A673 (cell line): ENCODE measurements around the gene TNFRSF14. TPM values are rescaled to one million over a fixed set of nuclear protein-coding genes. Genes with fewer than 3 reads are reported as not detected.

ENCODE experiments used
- BruUV-seq: library from RNA; stranded (reverse); fragments of 400-500 nt; replicated peaks from 2 replicates; lab custom pipeline; 2021; lab: Mats Ljungman, UMichigan
- CTCF ChIA-PET: fragments of 300-600 bp; sonication (Branson Sonifier 250); formaldehyde crosslinking; loops from one replicate; lab custom pipeline; 2022; ENCODE audit warnings: antibody characterized with exemption; lab: Charles Lee
- POLR2A ChIA-PET: fragments of 300-600 bp; sonication (Branson Sonifier 250); formaldehyde crosslinking; loops from one replicate; lab custom pipeline; 2022; ENCODE audit warnings: antibody characterized with exemption; ENCODE audit not compliant: low non-redundant PET; lab: Charles Lee
- DNase-seq: peaks from one replicate; pipeline ENCODE4 v3.0.0-alpha.2; 2015; ENCODE audit warnings: low spot score
- H3K27ac ChIP-seq: fragments of 200-600 bp; sonication (generic); 2 replicates; pipeline ENCODE4 v1.5.1; 2016; ENCODE audit warnings: mixed run types, low read depth, mild to moderate bottlenecking, mixed read lengths, antibody characterized with exemption, low read length; ENCODE audit not compliant: poor library complexity, severe bottlenecking
- H3K27me3 ChIP-seq: fragments of 200-600 bp; sonication (generic); replicated peaks from 2 replicates; pipeline ENCODE4 v1.6.1; 2017; ENCODE audit warnings: mixed run types, low read depth, mild to moderate bottlenecking, mixed read lengths, antibody characterized with exemption, low read length; ENCODE audit not compliant: insufficient read depth, poor library complexity
- H3K36me3 ChIP-seq: fragments of 200-600 bp; sonication (generic); 2 replicates; pipeline ENCODE4 v1.6.1; 2016; ENCODE audit warnings: mixed run types, mild to moderate bottlenecking, mixed read lengths, antibody characterized with exemption, low read length; ENCODE audit not compliant: insufficient read depth, poor library complexity, severe bottlenecking
- H3K4me1 ChIP-seq: fragments of 200-600 bp; sonication (generic); 2 replicates; pipeline ENCODE4 v1.6.1; 2017; ENCODE audit warnings: mixed run types, mild to moderate bottlenecking, mixed read lengths, antibody characterized with exemption, low read length; ENCODE audit not compliant: insufficient read depth, poor library complexity, severe bottlenecking
- H3K4me3 ChIP-seq: fragments of 200-600 bp; sonication (generic); 2 replicates; pipeline ENCODE4 v1.5.1; 2016; ENCODE audit warnings: low read depth, mixed run types, mild to moderate bottlenecking, mixed read lengths, low read length; ENCODE audit not compliant: poor library complexity, severe bottlenecking
- H3K9me3 ChIP-seq: fragments of 200-600 bp; sonication (generic); 2 replicates; pipeline ENCODE4 v1.6.1; 2016; ENCODE audit warnings: mixed run types, low read depth, mild to moderate bottlenecking, mixed read lengths, antibody characterized with exemption, low read length; ENCODE audit not compliant: poor library complexity, severe bottlenecking
- EZH2 ChIP-seq: fragments of 200-600 bp; sonication (generic); IDR thresholded peaks from 2 replicates; pipeline ENCODE4 v1.6.1; 2017; ENCODE audit warnings: borderline replicate concordance, low read depth, mild to moderate bottlenecking, mixed read lengths, antibody characterized with exemption, low read length; ENCODE audit not compliant: poor library complexity, severe bottlenecking
- intact Hi-C: fragments of 100-400 bp; cut with micrococcal nuclease; formaldehyde crosslinking; loops from one replicate; pipeline ENCODE4 v1.10.0; 2022; ENCODE audit not compliant: unreplicated experiment
- total RNA-seq: library from RNA; stranded (reverse); gene quantifications from 2 replicates; pipeline ENCODE4 v1.2.3, GENCODE V29; 2021
- TF ChIP-seq, protein P1 (sequence below): fragments of 300-800, 200-600 bp; sonication (generic); conservative IDR thresholded peaks from 2 replicates; pipeline ENCODE4 v1.5.1; 2017; ENCODE audit warnings: low read depth, mild to moderate bottlenecking, antibody characterized with exemption, low read length, moderate library complexity, mixed read lengths

TNFRSF14 gene
- total RNA-seq, 1 experiment from 2014 or later, result 4.6 TPM

DNA sequence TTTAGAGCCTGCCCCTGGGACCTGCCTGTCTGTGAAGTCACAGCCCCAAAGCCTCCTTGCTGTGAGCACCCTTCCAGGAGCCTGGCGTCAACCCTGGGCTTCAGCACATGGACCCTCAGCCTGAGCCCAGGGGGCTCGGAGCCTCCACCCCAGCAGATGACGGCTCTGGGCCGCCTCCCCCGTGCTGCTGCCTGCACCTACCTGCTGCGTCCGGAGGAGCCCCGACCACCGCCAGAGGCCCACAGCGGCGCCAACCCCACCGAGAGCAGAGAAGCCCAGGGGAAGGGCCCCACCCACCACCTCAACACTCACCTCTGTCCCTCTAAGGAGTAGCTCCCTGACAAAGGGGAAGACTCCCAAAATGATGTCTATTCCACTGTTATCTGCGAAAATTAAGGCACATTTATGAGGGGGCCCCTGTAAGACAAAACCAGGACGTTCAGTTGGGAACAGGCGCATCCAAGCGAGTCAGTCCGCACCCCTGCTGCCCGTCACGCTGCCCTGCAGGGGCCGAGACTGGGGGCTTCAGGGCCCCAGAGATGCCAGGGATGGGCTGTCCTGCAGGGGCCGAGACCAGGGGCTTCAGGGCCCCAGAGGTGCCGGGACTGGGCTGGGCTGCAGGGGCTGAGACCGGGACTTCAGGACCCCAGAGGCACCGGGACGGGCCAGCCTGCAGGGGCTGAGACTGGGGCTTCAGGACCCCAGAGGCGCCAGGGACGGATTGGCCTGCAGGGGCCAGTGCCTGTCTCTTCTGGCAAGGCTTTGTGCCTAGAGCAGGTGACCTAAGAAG, 45.6 kb upstream of the TNFRSF14 start:
- BruUV-seq, result no TSS peak
- no peaks in the 10 kb centered on the region for H3K4me1 ChIP-seq
- intact Hi-C loops, result no loop called here
- peaks cover 51% of the 10 kb centered on the region for H3K36me3 ChIP-seq
- no peak overlapping the region for H3K4me3 ChIP-seq
- POLR2A ChIA-PET, result no interaction called here
- no peak for TF ChIP-seq EZH2
- TF ChIP-seq, protein P1, sequence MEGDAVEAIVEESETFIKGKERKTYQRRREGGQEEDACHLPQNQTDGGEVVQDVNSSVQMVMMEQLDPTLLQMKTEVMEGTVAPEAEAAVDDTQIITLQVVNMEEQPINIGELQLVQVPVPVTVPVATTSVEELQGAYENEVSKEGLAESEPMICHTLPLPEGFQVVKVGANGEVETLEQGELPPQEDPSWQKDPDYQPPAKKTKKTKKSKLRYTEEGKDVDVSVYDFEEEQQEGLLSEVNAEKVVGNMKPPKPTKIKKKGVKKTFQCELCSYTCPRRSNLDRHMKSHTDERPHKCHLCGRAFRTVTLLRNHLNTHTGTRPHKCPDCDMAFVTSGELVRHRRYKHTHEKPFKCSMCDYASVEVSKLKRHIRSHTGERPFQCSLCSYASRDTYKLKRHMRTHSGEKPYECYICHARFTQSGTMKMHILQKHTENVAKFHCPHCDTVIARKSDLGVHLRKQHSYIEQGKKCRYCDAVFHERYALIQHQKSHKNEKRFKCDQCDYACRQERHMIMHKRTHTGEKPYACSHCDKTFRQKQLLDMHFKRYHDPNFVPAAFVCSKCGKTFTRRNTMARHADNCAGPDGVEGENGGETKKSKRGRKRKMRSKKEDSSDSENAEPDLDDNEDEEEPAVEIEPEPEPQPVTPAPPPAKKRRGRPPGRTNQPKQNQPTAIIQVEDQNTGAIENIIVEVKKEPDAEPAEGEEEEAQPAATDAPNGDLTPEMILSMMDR, result no peak
- CTCF ChIA-PET, result no interaction called here
- H3K27me3 ChIP-seq, result no peaks in the 10 kb centered on the region
- H3K27ac ChIP-seq, result no peak overlapping the region
- no peak for DNase-seq
- no peaks in the 10 kb centered on the region for H3K9me3 ChIP-seq

DNA sequence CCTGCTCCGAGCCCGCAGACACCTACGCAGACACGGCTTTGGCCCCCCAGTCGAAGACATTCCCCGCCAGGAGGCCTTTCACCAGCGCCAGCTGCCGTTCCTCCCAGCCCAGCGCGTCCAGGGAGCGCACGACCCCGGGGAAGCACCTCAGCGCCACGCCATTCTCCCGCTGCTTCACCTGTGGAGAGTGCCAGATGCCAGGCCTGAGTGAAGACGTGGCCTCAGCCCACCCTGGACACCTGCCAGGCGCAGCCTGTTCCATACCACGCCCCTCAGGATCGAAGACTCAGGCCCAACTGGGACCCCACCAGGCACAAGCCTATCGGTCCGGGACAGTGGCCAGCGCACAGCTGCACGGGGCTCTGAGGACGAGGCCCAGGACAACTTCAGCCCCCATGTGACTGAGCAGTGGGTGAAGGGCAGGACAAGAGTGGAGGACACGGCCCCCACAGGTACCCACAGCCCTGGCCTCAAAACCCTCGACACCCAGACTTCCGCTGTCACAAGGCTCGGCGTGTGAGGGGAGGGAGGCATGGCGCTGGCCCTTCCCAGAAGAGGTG, 43.2 kb upstream of the TNFRSF14 start:
- H3K9me3 ChIP-seq, result no peaks in the 10 kb centered on the region
- no peaks in the 10 kb centered on the region for H3K27me3 ChIP-seq
- H3K27ac ChIP-seq, result no peak overlapping the region
- no peaks in the 10 kb centered on the region for H3K4me1 ChIP-seq
- no peak for DNase-seq
- ChIA-PET POLR2A (no interaction called here), CTCF (no interaction called here)
- TF ChIP-seq EZH2, result no peak
- TF ChIP-seq, protein P1, result no peak
- BruUV-seq, result no TSS peak
- peaks cover 75% of the 10 kb centered on the region for H3K36me3 ChIP-seq
- intact Hi-C loops, result no loop called here
- H3K4me3 ChIP-seq, result no peak overlapping the region

DNA sequence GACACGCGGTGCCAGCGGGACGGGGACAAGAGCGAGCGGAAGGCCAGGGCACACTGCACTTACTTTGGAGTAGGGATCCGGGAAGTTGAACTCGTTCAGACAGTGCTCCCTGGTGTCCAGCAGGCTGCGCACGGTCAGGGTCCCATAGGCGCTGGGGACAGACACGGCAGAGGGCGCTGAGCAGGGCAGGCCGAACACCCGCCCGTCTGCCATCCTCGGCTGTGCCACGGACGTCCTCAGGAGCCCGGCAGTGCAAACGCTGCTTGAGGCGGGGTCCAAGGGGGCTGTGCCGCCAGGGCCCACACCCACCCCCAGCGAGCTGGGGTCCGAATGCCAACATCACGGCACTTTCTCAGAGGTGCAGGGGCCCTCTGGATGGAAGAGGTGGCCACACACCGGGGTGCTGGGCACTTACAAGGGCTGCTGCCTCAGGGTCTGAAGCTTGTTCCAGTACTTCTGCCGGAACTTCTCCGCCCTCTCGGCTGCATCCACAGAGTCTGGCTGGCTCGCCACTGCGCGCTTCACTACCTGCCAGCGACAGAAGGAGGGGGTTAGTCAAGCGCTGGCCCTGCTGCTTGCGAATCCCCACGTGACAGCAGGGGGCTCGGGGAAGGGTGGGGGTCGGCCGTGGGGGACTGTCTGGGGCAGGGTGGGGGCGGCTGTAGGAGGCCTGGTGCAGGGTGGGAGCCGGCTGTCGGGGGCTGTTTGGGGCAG, 42.1 kb upstream of the TNFRSF14 start:
- H3K36me3 ChIP-seq, result peaks cover 86% of the 10 kb centered on the region
- TF ChIP-seq EZH2, result no peak
- TF ChIP-seq, protein P1, result no peak
- intact Hi-C loops, result no loop called here
- no TSS peak for BruUV-seq
- DNase-seq, result no peak
- H3K4me3 ChIP-seq, result no peak overlapping the region
- H3K27ac ChIP-seq, result no peak overlapping the region
- ChIA-PET POLR2A (no interaction called here), CTCF (no interaction called here)
- H3K27me3 ChIP-seq, result no peaks in the 10 kb centered on the region
- no peaks in the 10 kb centered on the region for H3K4me1 ChIP-seq
- H3K9me3 ChIP-seq, result no peaks in the 10 kb centered on the region
